GM18499 (cell line): ENCODE data around the gene GPC5.
"Not testable (repeated sequence)": the region's sequence is repeated elsewhere in the genome, so short reads cannot be mapped to it uniquely, and the experiment has no call there.

Source experiments
- ATAC-seq: cut with Tn5 transposase; IDR thresholded peaks from one replicate; pipeline ENCODE4 v1.9.1; 2021; ENCODE audit warnings: moderate number of reproducible peaks; ENCODE audit not compliant: insufficient read depth, unreplicated experiment

GPC5 gene

GRCh38 chr13:91639330-91639729 lies 240.9 kb downstream of the GPC5 start:
- ATAC-seq: no peak

DNA sequence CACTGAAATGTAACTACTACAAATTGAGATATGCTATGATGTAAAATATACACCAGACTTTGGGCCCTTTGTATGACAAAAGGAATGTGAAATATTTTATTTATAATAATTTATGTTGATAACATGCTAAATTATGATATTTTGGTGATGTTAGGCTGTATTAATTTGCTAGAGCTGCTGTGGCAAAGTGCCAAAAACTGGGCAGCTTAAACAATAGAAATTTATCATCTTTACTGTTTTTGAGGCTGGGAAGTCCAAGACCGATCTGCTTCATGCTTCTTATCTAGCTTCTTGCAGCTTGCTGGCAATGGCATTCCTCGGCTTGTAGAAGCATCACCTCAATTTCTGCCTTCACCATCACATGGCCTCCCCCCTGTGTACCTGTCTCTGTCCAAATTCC lies 245.0 kb downstream of the GPC5 start:
- ATAC-seq: no peak

GRCh38 chr13:91644806-91645205 lies 246.4 kb downstream of the GPC5 start:
- no peak for ATAC-seq

GRCh38 chr13:91647361-91647990 lies 249.1 kb downstream of the GPC5 start:
- no peak for ATAC-seq

- no peak for ATAC-seq
Measured at GRCh38 chr13:91648012-91648411, 249.6 kb downstream of the GPC5 start.

DNA sequence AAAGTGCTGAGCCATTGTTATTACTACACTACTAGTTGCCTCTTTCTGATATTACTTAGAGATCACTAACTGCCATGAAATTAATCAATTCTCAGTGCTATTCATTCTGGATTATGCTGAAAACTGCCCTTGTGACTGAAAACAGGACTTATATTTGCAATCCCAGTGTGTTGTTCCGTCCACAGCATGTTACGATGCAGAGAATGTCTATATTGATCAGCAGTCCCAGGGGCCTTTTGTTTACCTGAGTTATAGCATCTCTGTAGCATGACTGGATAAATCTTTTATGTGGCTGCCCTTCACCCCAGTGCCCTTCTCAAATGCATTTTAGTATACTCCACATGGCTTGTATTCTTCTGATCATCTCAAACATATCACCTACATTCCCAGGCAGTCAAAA lies 251.0 kb downstream of the GPC5 start:
- ATAC-seq: no peak

- no peak for ATAC-seq
Measured at GRCh38 chr13:91652404-91653301, 254.2 kb downstream of the GPC5 start.

DNA sequence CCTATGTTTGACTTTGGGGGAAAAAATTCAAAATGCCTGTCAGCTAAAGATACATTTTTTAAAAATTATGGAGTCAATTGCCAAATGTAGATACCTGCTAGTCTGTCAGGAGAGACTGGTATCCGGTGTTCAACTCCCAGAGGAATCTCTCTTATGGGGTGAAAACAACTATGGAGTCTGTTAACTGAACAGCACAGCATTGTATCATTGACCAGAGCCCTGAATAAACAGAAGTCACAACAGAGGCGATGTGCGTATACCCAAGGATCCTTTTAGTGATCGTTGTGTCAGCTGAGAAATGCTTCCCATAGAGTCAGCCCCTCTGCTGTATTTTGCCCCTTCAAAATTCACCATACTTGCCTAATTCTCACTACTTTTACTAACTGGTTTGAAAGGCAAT lies 257.3 kb downstream of the GPC5 start:
- no peak for ATAC-seq

GRCh38 chr13:91657283-91657682 lies 258.9 kb downstream of the GPC5 start:
- no peak for ATAC-seq

GRCh38 chr13:91659256-91660075 lies 261.0 kb downstream of the GPC5 start:
- ATAC-seq: no peak

- no peak for ATAC-seq
Measured at GRCh38 chr13:91660076-91660415, 261.6 kb downstream of the GPC5 start.

GRCh38 chr13:91661692-91662490 lies 263.5 kb downstream of the GPC5 start:
- ATAC-seq: no peak

- no peak for ATAC-seq
Measured at GRCh38 chr13:91664039-91664438, 265.6 kb downstream of the GPC5 start.

DNA sequence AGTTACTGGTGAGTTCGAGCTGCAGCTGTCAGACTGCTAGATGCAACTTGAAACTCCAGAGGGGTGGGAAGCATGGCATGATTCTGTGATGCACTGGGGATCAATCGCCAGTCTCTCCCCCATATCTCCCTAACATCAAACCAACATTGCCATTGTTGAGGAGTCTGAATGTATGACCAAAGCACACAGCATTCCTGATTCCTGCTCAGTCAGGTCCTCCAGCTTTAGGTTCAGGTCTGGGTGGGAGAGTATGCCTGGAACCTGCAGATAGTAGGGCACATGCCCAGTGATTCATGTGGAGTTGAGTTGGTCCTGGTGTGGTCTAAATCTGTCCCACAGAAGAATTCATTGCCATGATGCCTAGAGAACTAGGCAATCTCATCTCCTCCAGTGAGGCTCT lies 269.1 kb downstream of the GPC5 start:
- ATAC-seq: no peak

- no peak for ATAC-seq
Measured at GRCh38 chr13:91668866-91669495, 270.6 kb downstream of the GPC5 start.

GRCh38 chr13:91674347-91674746 lies 275.9 kb downstream of the GPC5 start:
- not testable (repeated sequence) for ATAC-seq

- ATAC-seq: no peak
Measured at GRCh38 chr13:91684746-91685145, 286.3 kb downstream of the GPC5 start.

- no peak for ATAC-seq
Measured at GRCh38 chr13:91690944-91691343, 292.5 kb downstream of the GPC5 start.

- no peak for ATAC-seq
Measured at GRCh38 chr13:91693466-91693865, 295.0 kb downstream of the GPC5 start.

DNA sequence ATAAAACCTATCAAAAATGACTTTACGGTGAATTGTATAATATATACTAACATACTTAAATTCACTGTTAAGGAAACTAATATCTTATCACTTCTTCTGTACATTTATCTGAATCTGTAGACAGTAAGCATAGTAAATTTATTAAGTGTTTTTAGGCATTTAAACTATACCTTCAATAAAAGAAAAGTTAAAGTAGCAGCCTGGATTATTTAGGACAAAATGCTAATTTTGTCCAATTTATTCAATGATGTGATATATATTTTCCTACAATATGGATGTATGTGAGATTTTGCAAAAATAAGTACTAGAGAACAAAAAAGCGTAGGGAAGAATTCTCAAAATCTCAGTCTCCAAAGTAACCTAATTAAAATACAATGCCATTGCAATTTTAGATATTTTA lies 299.9 kb downstream of the GPC5 start:
- no peak for ATAC-seq
